Right lobe of liver (tissue), 6 donors: ENCODE results near the gene TMEM107. TPM values are rescaled to one million over a fixed set of nuclear protein-coding genes. Genes with fewer than 3 reads are reported as not detected.

Experiments used
- ATAC-seq, 4 donors: fragments of 200-7000 bp; cut with Tn5 transposase; one replicate each; pipeline ENCODE4 v1.9.1; 2020; ENCODE audit warnings: mild to moderate bottlenecking in 4 of 4, moderate library complexity in 4 of 4
- DNase-seq, 3 donors: peaks; one replicate each; pipeline ENCODE4 v3.0.0-alpha.2; 2020
- H3K27ac ChIP-seq, 3 donors: fragments of 200-600 bp; one replicate each; pipeline ENCODE4 v1.8.0; 2022
- H3K27me3 ChIP-seq, 2 donors: fragments of 200-600 bp; one replicate each; pipeline ENCODE4 v1.8.0; 2022
- H3K36me3 ChIP-seq, 4 donors: fragments of 200-600 bp; sonication (generic) in 1 of 4; one replicate each; pipeline versions ENCODE4 v1.5.1 to v1.8.0; 2017 to 2022; ENCODE audit warnings: control low read depth in 1 of 4
- H3K4me1 ChIP-seq, 4 donors: fragments of 200-600 bp; sonication (generic) in 1 of 4; one replicate each; pipeline versions ENCODE4 v1.5.1 to v1.8.0; 2017 to 2022; ENCODE audit warnings: control low read depth in 1 of 4
- H3K4me3 ChIP-seq, 3 donors: fragments of 200-600 bp; one replicate each; pipeline ENCODE4 v1.8.0; 2022
- H3K9me3 ChIP-seq, 4 donors: fragments of 200-600 bp; sonication (generic) in 1 of 4; one replicate each; pipeline versions ENCODE4 v1.5.1 to v1.8.0; 2017 to 2022; ENCODE audit warnings: control low read depth in 1 of 4
- CTCF ChIP-seq, 4 donors: fragments of 200-600 bp in 3 of 4; fragments of 450-650 bp in 1 of 4; IDR thresholded peaks; one replicate each; pipeline versions ENCODE4 v1.5.1 to v1.8.0; 2016 to 2022; ENCODE audit warnings: antibody characterized with exemption in 4 of 4, mild to moderate bottlenecking in 2 of 4
- POLR2A ChIP-seq: fragments of 450-650 bp; IDR thresholded peaks from one replicate; pipeline ENCODE4 v1.6.1; 2017; ENCODE audit warnings: antibody characterized with exemption, mild to moderate bottlenecking
- WGBS: methylation state at CpG from one replicate; pipeline ENCODE4 v1.1.6; 2018; ENCODE audit warnings: low coverage, low lambda C conversion rate; ENCODE audit not compliant: insufficient coverage; ENCODE audit errors: missing lambda C conversion rate; 5-methylcytosine and 5-hydroxymethylcytosine counted together
- intact Hi-C, 2 donors: fragments of 100-400 bp; cut with DNase I; formaldehyde crosslinking; loops; one replicate each; pipeline versions ENCODE4 v1.11.2 to v1.14.1; 2022
- total RNA-seq, 6 experiments: library from RNA; depleted of rRNA in 2 of 6; stranded (reverse); fragments of >200 nt in 2 of 6; fragmentation: NEBNext Ultra II Directional in 3 of 6; extraction: Animal tissue kit (Norgen Biotek cat#: 25700) in 3 of 6; gene quantifications; one replicate each; pipeline versions ENCODE4 v1.1.0 to v1.2.4, GENCODE V29; 2016 to 2023
- donor health status: DM: no; HTN: yes; CAD: no.
- donor health status: DM: no; HTN: no; CAD: no.
- donor health status: DM: no; HTN: no; CAD: no.
- donor health status: DM: no; HTN: yes; CAD: no.
- donor health status: DM: no; HTN: yes; CAD: no.

TMEM107 gene
- total RNA-seq, 6 experiments from 2014 or later = 2.3 to 5.0 (median 3.4) TPM

- ATAC-seq = no peak
- 80% methylated on average over 1 of the region's 26 CpGs for WGBS
- peaks cover 0 to 15% (median 3%) of the 10 kb centered on the region in 4 donors for H3K4me1 ChIP-seq
- H3K4me3 ChIP-seq = no peak overlapping the region
- DNase-seq = no peak
- intact Hi-C loops = no loop called here
- H3K36me3 ChIP-seq = peaks cover 37 to 86% (median 76%) of the 10 kb centered on the region in 4 donors
- no peaks in the 10 kb centered on the region for H3K27me3 ChIP-seq
- no peak overlapping the region for H3K27ac ChIP-seq
- no peaks in the 10 kb centered on the region for H3K9me3 ChIP-seq
- TF ChIP-seq CTCF (IDR thresholded peaks at IDR 0.05) (no peak), POLR2A (no peak)
Observed at GRCh38 chr17:8147141-8147804, 28.9 kb downstream of the TMEM107 start.

GRCh38 chr17:8146381-8147140 lies 29.6 kb downstream of the TMEM107 start:
- TF ChIP-seq CTCF (IDR thresholded peaks at IDR 0.05) (no peak), POLR2A (no peak)
- Histone ChIP-seq H3K27me3 (no peaks in the 10 kb centered on the region), H3K9me3 (no peaks in the 10 kb centered on the region), H3K36me3 (peaks cover 41 to 93% (median 82%) of the 10 kb centered on the region in 4 donors), H3K4me3 (no peak overlapping the region), H3K4me1 (peaks cover 0 to 13% (median 3%) of the 10 kb centered on the region in 4 donors), H3K27ac (no peak overlapping the region)
- ATAC-seq (no peak), DNase-seq (no peak)
- 94% methylated on average over 8 of the region's 14 CpGs for WGBS
- intact Hi-C loops = no loop called here

- intact Hi-C loops = no loop called here
- DNase-seq (no peak), ATAC-seq (no peak)
- Histone ChIP-seq H3K4me1 (peaks cover 0 to 6% (median 3%) of the 10 kb centered on the region in 4 donors), H3K27ac (no peak overlapping the region), H3K4me3 (no peak overlapping the region), H3K36me3 (peaks cover 41 to 100% (median 89%) of the 10 kb centered on the region in 4 donors), H3K27me3 (no peaks in the 10 kb centered on the region), H3K9me3 (no peaks in the 10 kb centered on the region)
- WGBS = 89% methylated on average over 7 of the region's 12 CpGs
- no peak for TF ChIP-seq POLR2A
- no peak for TF ChIP-seq CTCF (IDR thresholded peaks at IDR 0.05)
Observed at GRCh38 chr17:8145811-8146210, 30.4 kb downstream of the TMEM107 start.

GRCh38 chr17:8144401-8145231 lies 31.6 kb downstream of the TMEM107 start:
- Histone ChIP-seq H3K9me3 (no peaks in the 10 kb centered on the region), H3K36me3 (peaks cover 41 to 99% (median 92%) of the 10 kb centered on the region in 4 donors), H3K27me3 (no peaks in the 10 kb centered on the region), H3K4me3 (no peak overlapping the region), H3K4me1 (peaks cover 0 to under 1% (median 0%) of the 10 kb centered on the region in 4 donors), H3K27ac (no peak overlapping the region)
- 100% methylated on average over 1 of the region's 15 CpGs for WGBS
- peak in 2 of 3 donors; percentile 18 to 49 for DNase-seq
- peak in 1 of 4 donors; percentile 3 for ATAC-seq
- intact Hi-C loops = no loop called here
- TF ChIP-seq POLR2A = no peak
- no peak for TF ChIP-seq CTCF (IDR thresholded peaks at IDR 0.05)
